SK-N-SH treated with all-trans-retinoic acid at 6 μM for 48 hours (cell line): ENCODE measurements around the gene DRD3.

ENCODE experiments used
- ARNTL ChIP-seq: fragments of 450-650 bp; formaldehyde crosslinking; IDR thresholded peaks from 2 replicates; pipeline ENCODE4 v1.5.0; 2020; ENCODE audit warnings: low read depth, mild to moderate bottlenecking, moderate library complexity, borderline replicate concordance
- ESRRG ChIP-seq: fragments of 250-450 bp; sonication (Bioruptor Pico); IDR thresholded peaks from 2 replicates; pipeline ENCODE4 v1.6.1; 2021; ENCODE audit warnings: mild to moderate bottlenecking
- RARB ChIP-seq: fragments of 250-450 bp; sonication (Bioruptor Pico); IDR thresholded peaks from 2 replicates; pipeline ENCODE4 v1.8.0; 2021; ENCODE audit warnings: mild to moderate bottlenecking, moderate library complexity
- ZFP30 ChIP-seq: fragments of 450-650 bp; formaldehyde crosslinking; IDR thresholded peaks from 2 replicates; pipeline ENCODE4 v1.5.0; 2022; ENCODE audit warnings: mild to moderate bottlenecking, moderate library complexity
- TF ChIP-seq, protein P1 (sequence below): fragments of 250-450 bp; sonication (Bioruptor Pico); IDR thresholded peaks from 2 replicates; pipeline ENCODE4 v1.5.0; 2020; ENCODE audit warnings: mild to moderate bottlenecking, moderate library complexity

GRCh38 chr3:114186501-114186900, 7.6 kb upstream of the DRD3 start:
- TF ChIP-seq ESRRG (CRISPR knock-in tag), result no peak
- no peak for TF ChIP-seq ARNTL (CRISPR knock-in tag)
- TF ChIP-seq, protein P1, sequence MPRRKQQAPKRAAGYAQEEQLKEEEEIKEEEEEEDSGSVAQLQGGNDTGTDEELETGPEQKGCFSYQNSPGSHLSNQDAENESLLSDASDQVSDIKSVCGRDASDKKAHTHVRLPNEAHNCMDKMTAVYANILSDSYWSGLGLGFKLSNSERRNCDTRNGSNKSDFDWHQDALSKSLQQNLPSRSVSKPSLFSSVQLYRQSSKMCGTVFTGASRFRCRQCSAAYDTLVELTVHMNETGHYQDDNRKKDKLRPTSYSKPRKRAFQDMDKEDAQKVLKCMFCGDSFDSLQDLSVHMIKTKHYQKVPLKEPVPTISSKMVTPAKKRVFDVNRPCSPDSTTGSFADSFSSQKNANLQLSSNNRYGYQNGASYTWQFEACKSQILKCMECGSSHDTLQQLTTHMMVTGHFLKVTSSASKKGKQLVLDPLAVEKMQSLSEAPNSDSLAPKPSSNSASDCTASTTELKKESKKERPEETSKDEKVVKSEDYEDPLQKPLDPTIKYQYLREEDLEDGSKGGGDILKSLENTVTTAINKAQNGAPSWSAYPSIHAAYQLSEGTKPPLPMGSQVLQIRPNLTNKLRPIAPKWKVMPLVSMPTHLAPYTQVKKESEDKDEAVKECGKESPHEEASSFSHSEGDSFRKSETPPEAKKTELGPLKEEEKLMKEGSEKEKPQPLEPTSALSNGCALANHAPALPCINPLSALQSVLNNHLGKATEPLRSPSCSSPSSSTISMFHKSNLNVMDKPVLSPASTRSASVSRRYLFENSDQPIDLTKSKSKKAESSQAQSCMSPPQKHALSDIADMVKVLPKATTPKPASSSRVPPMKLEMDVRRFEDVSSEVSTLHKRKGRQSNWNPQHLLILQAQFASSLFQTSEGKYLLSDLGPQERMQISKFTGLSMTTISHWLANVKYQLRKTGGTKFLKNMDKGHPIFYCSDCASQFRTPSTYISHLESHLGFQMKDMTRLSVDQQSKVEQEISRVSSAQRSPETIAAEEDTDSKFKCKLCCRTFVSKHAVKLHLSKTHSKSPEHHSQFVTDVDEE (CRISPR knock-in tag), result no peak
- TF ChIP-seq RARB (CRISPR knock-in tag), result no peak
- no peak for TF ChIP-seq ZFP30
